K562 (cell line): Measurements from ENCODE around the gene SNX14. TPM values are rescaled to one million over a fixed set of nuclear protein-coding genes. Genes with fewer than 3 reads are reported as not detected.

ENCODE experiments used
- ATAC-seq: fragments of 200-7000 bp; cut with Tn5 transposase; 3 replicates; pipeline ENCODE4 v1.9.1; 2020; ENCODE audit warnings: moderate library complexity
- BruUV-seq: library from RNA; stranded (reverse); fragments of 400-500 nt; replicated peaks from 2 replicates; lab custom pipeline; 2021; lab: Mats Ljungman, UMichigan
- CTCF ChIA-PET: fragments of 300-600 bp; formaldehyde crosslinking; extraction: SDS; loops from one replicate; lab custom pipeline; 2021; ENCODE audit warnings: low intra/inter-chr PET ratio; lab: Yijun Ruan, JAX
- POLR2A ChIA-PET: fragments of 300-600, 350-650 bp; sonication (Branson Sonifier 250); formaldehyde crosslinking; extraction: SDS; loops from one replicate; lab custom pipeline; 2021; ENCODE audit warnings: antibody characterized with exemption, inconsistent platforms; lab: Yijun Ruan, JAX
- DNase-seq, 4 experiments: peaks; one replicate each; pipeline versions ENCODE4 v3.0.0 to v3.0.0-alpha.2; 2011 to 2018; ENCODE audit warnings: low spot score in 3 of 4, mixed read lengths in 3 of 4; ENCODE audit errors: extremely low read depth in 1 of 4
- FAIRE-seq: peaks from 2 replicates; lab custom pipeline; 2011; peaks lifted over from hg19 to GRCh38; lab: Jason Lieb, UNC
- H2AFZ ChIP-seq: 2 replicates; pipeline ENCODE4 v1.6.0; 2011; ENCODE audit warnings: low read depth, low read length, control low read depth, inconsistent platforms
- H3K27ac ChIP-seq: fragments of 200-600 bp; 3 replicates; pipeline ENCODE4 v1.8.0; 2011; ENCODE audit warnings: low read depth, mild to moderate bottlenecking, control low read depth, inconsistent platforms, low read length, moderate library complexity, mixed read lengths; ENCODE audit errors: extremely low read depth
- H3K27me3 ChIP-seq, 2 experiments: fragments of 300-600 bp in 1 of 2; 2 replicates in 1 of 2; 3 replicates in 1 of 2; pipeline versions ENCODE4 v1.6.0 to v1.8.0; 2011; ENCODE audit warnings: inconsistent platforms in 2 of 2, low read length in 2 of 2, mild to moderate bottlenecking in 1 of 2, mixed read lengths in 1 of 2, moderate library complexity in 1 of 2; ENCODE audit not compliant: control insufficient read depth in 2 of 2, insufficient read depth in 2 of 2
- H3K36me3 ChIP-seq: fragments of 300-600 bp; 3 replicates; pipeline ENCODE4 v1.8.0; 2011; ENCODE audit warnings: mild to moderate bottlenecking, low read length, inconsistent platforms; ENCODE audit not compliant: control insufficient read depth, insufficient read depth
- H3K4me1 ChIP-seq, 2 experiments: fragments of 200-600 bp in 1 of 2; replicated peaks in 1 of 2; 2 replicates in 1 of 2; 3 replicates in 1 of 2; pipeline versions ENCODE4 v1.5.1 to v1.8.0; 2011; ENCODE audit warnings: inconsistent platforms in 2 of 2, low read length in 2 of 2, mild to moderate bottlenecking in 1 of 2, mixed read lengths in 1 of 2, moderate library complexity in 1 of 2; ENCODE audit not compliant: control insufficient read depth in 2 of 2, insufficient read depth in 2 of 2
- H3K4me2 ChIP-seq: 2 replicates; pipeline ENCODE4 v1.6.1; 2011; ENCODE audit warnings: low read length, control low read depth, inconsistent platforms, mixed read lengths; ENCODE audit not compliant: insufficient read depth
- H3K4me3 ChIP-seq: fragments of 200-600 bp; sonication (generic), shearing (Covaris generic); 2 replicates; pipeline ENCODE4 v1.5.1; 2016; ENCODE audit warnings: control low read depth, inconsistent platforms
- H3K79me2 ChIP-seq: fragments of 200-600 bp; 3 replicates; pipeline ENCODE4 v1.8.0; 2011; ENCODE audit warnings: low read length, inconsistent platforms; ENCODE audit not compliant: control insufficient read depth, insufficient read depth
- H3K9ac ChIP-seq, 2 experiments: 2 replicates each; pipeline versions ENCODE4 v1.6.0 to v1.6.1; 2011; ENCODE audit warnings: low read depth in 2 of 2, low read length in 2 of 2, control low read depth in 1 of 2, inconsistent platforms in 1 of 2, mild to moderate bottlenecking in 1 of 2, mixed read lengths in 1 of 2; ENCODE audit not compliant: insufficient read depth in 1 of 2
- H3K9me1 ChIP-seq: one replicate; pipeline ENCODE4 v1.6.0; 2011; ENCODE audit warnings: inconsistent platforms, mild to moderate bottlenecking, low read length, moderate library complexity; ENCODE audit not compliant: control insufficient read depth, insufficient read depth
- H3K9me3 ChIP-seq: replicated peaks from 2 replicates; pipeline ENCODE4 v1.5.1; 2011; ENCODE audit warnings: low read depth, low read length, inconsistent platforms; ENCODE audit not compliant: control insufficient read depth, insufficient read depth
- H4K20me1 ChIP-seq: replicated peaks from 2 replicates; pipeline ENCODE4 v1.6.1; 2011; ENCODE audit warnings: low read length, inconsistent platforms, mixed read lengths; ENCODE audit not compliant: control insufficient read depth, insufficient read depth
- BDP1 ChIP-seq: IDR thresholded peaks from 3 replicates; pipeline ENCODE4 v1.6.1; 2011; ENCODE audit not compliant: insufficient read length, insufficient read depth
- CHD4 ChIP-seq: fragments of 200-600 bp; sonication (generic); IDR thresholded peaks from 3 replicates; pipeline ENCODE4 v1.6.1; 2012; ENCODE audit warnings: low read depth, mild to moderate bottlenecking, mixed read lengths, low read length, inconsistent platforms; ENCODE audit not compliant: insufficient read depth, insufficient replicate concordance, poor library complexity, severe bottlenecking
- CSDE1 ChIP-seq, 2 experiments: fragments of 450-650 bp; IDR thresholded peaks; 2 replicates each; pipeline ENCODE4 v1.6.1; 2016; ENCODE audit warnings: mild to moderate bottlenecking in 1 of 2
- ETV6 ChIP-seq, 3 experiments: fragments of 150-350 bp in 1 of 3; sonication (generic) in 1 of 3; formaldehyde crosslinking in 1 of 3; IDR thresholded peaks; 2 replicates each; pipeline versions ENCODE4 v1.6.1 to v1.8.0; 2014 to 2022; ENCODE audit warnings: borderline replicate concordance in 2 of 3, low read depth in 2 of 3, antibody characterized with exemption in 1 of 3, low read length in 1 of 3, mild to moderate bottlenecking in 1 of 3, missing genetic modification reagents in 1 of 3
- MCM2 ChIP-seq: fragments of 450-650 bp; IDR thresholded peaks from 2 replicates; pipeline ENCODE4 v1.6.1; 2017; ENCODE audit warnings: low read depth, mild to moderate bottlenecking
- RBM17 ChIP-seq: fragments of 200-400 bp; formaldehyde crosslinking; IDR thresholded peaks from 2 replicates; pipeline ENCODE4 v1.6.1; 2017; ENCODE audit warnings: low read depth, mild to moderate bottlenecking, low read length, borderline replicate concordance
- RBM39 ChIP-seq: fragments of 200-400 bp; formaldehyde crosslinking; optimal IDR thresholded peaks from 2 replicates; pipeline ENCODE3; 2018; ENCODE audit warnings: low read depth, low read length
- SRF ChIP-seq, 2 experiments: fragments of 250-450, 450-650 bp in 1 of 2; sonication (Bioruptor Pico) in 1 of 2; sonication (generic) in 1 of 2; formaldehyde crosslinking; IDR thresholded peaks; 2 replicates each; pipeline versions ENCODE4 v1.5.0 to v1.5.1; 2020 to 2022; ENCODE audit warnings: mild to moderate bottlenecking in 1 of 2, missing genetic modification reagents in 1 of 2
- ZBTB1 ChIP-seq: sonication (generic); formaldehyde crosslinking; IDR thresholded peaks from 2 replicates; pipeline ENCODE4 v1.8.1; 2023; ENCODE audit warnings: missing genetic modification reagents, low read depth, mild to moderate bottlenecking, borderline replicate concordance
- ZBTB43 ChIP-seq: sonication (generic); formaldehyde crosslinking; IDR thresholded peaks from 2 replicates; pipeline ENCODE4 v1.8.0; 2023; ENCODE audit warnings: mild to moderate bottlenecking, missing genetic modification reagents
- ZNF75A ChIP-seq: fragments of 450-650 bp; formaldehyde crosslinking; IDR thresholded peaks from 2 replicates; pipeline ENCODE4 v1.4.0; 2020; ENCODE audit warnings: mild to moderate bottlenecking
- in situ Hi-C: fragments of 300-500 bp; cut with MboI; formaldehyde crosslinking; loops from 4 replicates; pipeline ENCODE4 v1.15.0; 2018; ENCODE audit warnings: inconsistent platforms, mixed read lengths
- intact Hi-C: fragments of 100-400 bp; cut with micrococcal nuclease; formaldehyde crosslinking; loops from 2 replicates; pipeline ENCODE4 v1.14.2; 2022
- polyA plus RNA-seq, 8 experiments: library from polyadenylated mRNA; depleted of rRNA in 4 of 8; stranded (reverse) in 5 of 8; unstranded in 3 of 8; fragments of >200 nt; fragmentation: Nextera tagmentation in 2 of 8; fragmentation: Illumina TruSeq in 1 of 8; extraction: Ambion mirVana in 2 of 8; extraction: Trizol in 1 of 8; gene quantifications; 2 replicates each; pipeline versions ENCODE4 v1.2.1 to v1.2.3, GENCODE V29; 2011 to 2014; ENCODE audit warnings: inconsistent platforms in 1 of 8, missing spikeins in 1 of 8
- total RNA-seq, 7 experiments: library from RNA; depleted of rRNA in 6 of 7; stranded (reverse); fragments of >200 nt in 6 of 7; fragmentation: Illumina TruSeq in 2 of 7; extraction: Trizol in 2 of 7; gene quantifications; 2 replicates each; pipeline versions ENCODE4 v1.2.1 to v1.2.3, GENCODE V29; 2011 to 2021; ENCODE audit warnings: low replicate concordance in 1 of 7

SNX14 gene
- total and polyA plus RNA-seq, 9 of the 15 experiments (the other 6 are each of a cell fraction or from before 2014, with no cell fraction given) = 46.5 to 140 (median 71.2) TPM

GRCh38 chr6:85516168-85516567, 77.5 kb downstream of the SNX14 start:
- Histone ChIP-seq H3K27ac (no peak overlapping the region), H3K9ac (no peak overlapping the region), H3K4me1 (no peaks in the 10 kb centered on the region), H3K36me3 (peaks cover 49% of the 10 kb centered on the region), H3K9me1 (no peaks in the 10 kb centered on the region), H3K4me3 (no peak overlapping the region), H3K27me3 (no peaks in the 10 kb centered on the region), H4K20me1 (no peaks in the 10 kb centered on the region), H2AFZ (no peak overlapping the region), H3K9me3 (no peaks in the 10 kb centered on the region)
- FAIRE-seq = no peak
- no peak for DNase-seq
- ChIA-PET CTCF (no interaction called here), POLR2A (no interaction called here)
- ATAC-seq = no peak
- intact Hi-C loops = no loop called here
- BruUV-seq = no TSS peak
- TF ChIP-seq ZNF75A = no peak
- no peak for TF ChIP-seq MCM2
- no peak for TF ChIP-seq CSDE1 (IDR thresholded peaks at IDR 0.05)
- no peak for TF ChIP-seq RBM17
- no peak for TF ChIP-seq ZBTB43
- no peak for TF ChIP-seq ETV6 (IDR thresholded peaks at IDR 0.05; ENCODE audit: borderline replicate concordance in 1 of 2, low read depth in 2 of 2, low read length in 1 of 2)
- TF ChIP-seq ETV6 (CRISPR knock-in tag; IDR thresholded peaks at IDR 0.05; ENCODE audit: borderline replicate concordance) = no peak
- no peak for TF ChIP-seq RBM39
- TF ChIP-seq BDP1 = no peak
- TF ChIP-seq ZBTB1 (CRISPR knock-in tag) = no peak
- TF ChIP-seq SRF (CRISPR knock-in tag; IDR thresholded peaks at IDR 0.05) = no peak
- no peak for TF ChIP-seq CHD4
- TF ChIP-seq, all 486 proteins: peak for 0
- no peak overlapping the region for H3K4me2 ChIP-seq
- in situ Hi-C loops = no loop called here
- no peaks in the 10 kb centered on the region for H3K79me2 ChIP-seq
